Endothelial cell of umbilical vein (primary cell): Measurements from ENCODE around the gene IQGAP2.

ENCODE experiments used
- CTCF ChIP-seq, 2 donors: IDR thresholded peaks; 1 replicate in 1 of 2; 2 replicates in 1 of 2; pipeline ENCODE4 v1.5.1; 2011; ENCODE audit warnings: low read length in 2 of 2, mild to moderate bottlenecking in 2 of 2, moderate library complexity in 2 of 2, control low read depth in 1 of 2, inconsistent platforms in 1 of 2, low read depth in 1 of 2; ENCODE audit not compliant: insufficient read depth in 1 of 2; ENCODE audit errors: extremely low read depth in 1 of 2
- EZH2 ChIP-seq: IDR thresholded peaks from 2 replicates; pipeline ENCODE4 v1.6.1; 2012; ENCODE audit warnings: borderline replicate concordance, low read depth, mild to moderate bottlenecking, moderate library complexity, low read length, inconsistent platforms; ENCODE audit not compliant: severe bottlenecking
- FOS ChIP-seq: IDR thresholded peaks from 2 replicates; pipeline ENCODE4 v1.6.1; 2011; ENCODE audit warnings: mild to moderate bottlenecking, low read length, moderate library complexity, borderline replicate concordance; ENCODE audit not compliant: insufficient read depth
- GATA2 ChIP-seq: IDR thresholded peaks from 2 replicates; pipeline ENCODE4 v1.7.0; 2011; ENCODE audit warnings: low read depth, mild to moderate bottlenecking, moderate library complexity, mixed read lengths, low read length; ENCODE audit not compliant: insufficient read length, insufficient read depth
- JUN ChIP-seq: IDR thresholded peaks from 2 replicates; pipeline ENCODE4 v1.6.1; 2011; ENCODE audit warnings: borderline replicate concordance, low read depth; ENCODE audit not compliant: insufficient read length, insufficient read depth
- MAX ChIP-seq: IDR thresholded peaks from 2 replicates; pipeline ENCODE4 v1.6.1; 2011; ENCODE audit not compliant: insufficient read depth, insufficient read length
- MYC ChIP-seq: IDR thresholded peaks from one replicate; pipeline ENCODE4 v1.6.1; 2011; ENCODE audit warnings: mild to moderate bottlenecking, low read depth, low read length
- POLR2A ChIP-seq: IDR thresholded peaks from 2 replicates; pipeline ENCODE4 v1.6.1; 2012; ENCODE audit warnings: low read depth, mild to moderate bottlenecking, control low read depth, low read length
- POLR2AphosphoS5 ChIP-seq: IDR thresholded peaks from 2 replicates; pipeline ENCODE4 v1.6.1; 2012; ENCODE audit warnings: low read depth, mild to moderate bottlenecking, control low read depth, low read length, moderate library complexity; ENCODE audit not compliant: insufficient read depth

- no peak for TF ChIP-seq MAX
- peak; percentile 8 to 20 for TF ChIP-seq CTCF (IDR thresholded peaks at IDR 0.05; ENCODE audit: extremely low read depth in 1 of 2, insufficient read depth in 1 of 2, low read depth in 1 of 2, low read length in 2 of 2)
- TF ChIP-seq POLR2AphosphoS5: no peak
- TF ChIP-seq POLR2A: no peak
- no peak for TF ChIP-seq MYC
- no peak for TF ChIP-seq EZH2
- TF ChIP-seq FOS: no peak
- TF ChIP-seq JUN: no peak
- no peak for TF ChIP-seq GATA2
Observed at GRCh38 chr5:76583163-76584047, 180.3 kb downstream of the IQGAP2 start.
